GM23338 (cell line): Measurements from ENCODE around the gene PNKP. TPM values are rescaled to one million over a fixed set of nuclear protein-coding genes. Genes with fewer than 3 reads are reported as not detected.

Experiments used
- ATAC-seq: fragments of 200-7000 bp; cut with Tn5 transposase; 3 replicates; pipeline ENCODE4 v1.9.1; 2020
- DNase-seq: peaks from one replicate; pipeline ENCODE4 v3.0.0-alpha.2; 2015; ENCODE audit warnings: low spot score
- H2AFZ ChIP-seq: fragments of 200-600 bp; sonication (generic); 2 replicates; pipeline ENCODE4 v1.8.0; 2016; ENCODE audit warnings: antibody characterized with exemption, mild to moderate bottlenecking, moderate library complexity
- H3F3A ChIP-seq: fragments of 200-600 bp; sonication (generic); replicated peaks from 2 replicates; pipeline ENCODE4 v1.8.0; 2017; ENCODE audit warnings: antibody characterized with exemption, mixed run types, low read depth
- H3K27ac ChIP-seq: fragments of 200-600 bp; sonication (generic); 2 replicates; pipeline ENCODE4 v1.6.1; 2016; ENCODE audit warnings: low read depth
- H3K27me3 ChIP-seq: fragments of 200-600 bp; sonication (generic); 2 replicates; pipeline ENCODE4 v1.8.0; 2016; ENCODE audit warnings: mild to moderate bottlenecking, mixed run types, moderate library complexity; ENCODE audit not compliant: insufficient read depth
- H3K36me3 ChIP-seq: fragments of 200-600 bp; sonication (generic); 2 replicates; pipeline ENCODE4 v1.8.0; 2016; ENCODE audit warnings: mild to moderate bottlenecking; ENCODE audit not compliant: insufficient read depth
- H3K4me1 ChIP-seq: fragments of 200-600 bp; sonication (generic); 2 replicates; pipeline ENCODE4 v1.8.0; 2016; ENCODE audit warnings: mild to moderate bottlenecking, moderate library complexity; ENCODE audit not compliant: insufficient read depth
- H3K4me2 ChIP-seq: fragments of 200-600 bp; sonication (generic); 2 replicates; pipeline ENCODE4 v1.7.1; 2017; ENCODE audit warnings: mixed run types
- H3K4me3 ChIP-seq: fragments of 200-600 bp; sonication (generic); 2 replicates; pipeline ENCODE4 v1.6.1; 2016; ENCODE audit warnings: mixed run types
- H3K79me2 ChIP-seq: fragments of 200-600 bp; sonication (generic); replicated peaks from 2 replicates; pipeline ENCODE4 v1.8.0; 2017; ENCODE audit warnings: mild to moderate bottlenecking; ENCODE audit not compliant: insufficient read depth
- H3K9me2 ChIP-seq: fragments of 200-600 bp; sonication (generic); 2 replicates; pipeline ENCODE4 v1.8.0; 2017; ENCODE audit not compliant: insufficient read depth
- H4K20me1 ChIP-seq: fragments of 200-600 bp; sonication (generic); replicated peaks from 2 replicates; pipeline ENCODE4 v1.8.0; 2017; ENCODE audit warnings: mild to moderate bottlenecking; ENCODE audit not compliant: insufficient read depth
- H3K27ac Mint-ChIP-seq: 2 replicates; pipeline ENCODE4 v1.8.0; 2020; ENCODE audit warnings: inconsistent platforms, mild to moderate bottlenecking, moderate library complexity, mixed read lengths
- H3K27me3 Mint-ChIP-seq: 3 replicates; pipeline ENCODE4 v1.8.0; 2022; ENCODE audit warnings: low read depth, mild to moderate bottlenecking, moderate library complexity, mixed read lengths, inconsistent platforms; ENCODE audit not compliant: insufficient read depth, poor library complexity
- H3K36me3 Mint-ChIP-seq: 3 replicates; pipeline ENCODE4 v1.8.0; 2021; ENCODE audit warnings: low read depth, mild to moderate bottlenecking, inconsistent platforms, moderate library complexity, mixed read lengths
- H3K4me1 Mint-ChIP-seq: 3 replicates; pipeline ENCODE4 v1.8.0; 2020; ENCODE audit warnings: mild to moderate bottlenecking, inconsistent platforms, mixed read lengths
- H3K4me3 Mint-ChIP-seq: 3 replicates; pipeline ENCODE4 v1.8.0; 2021; ENCODE audit warnings: moderate library complexity, mild to moderate bottlenecking, inconsistent platforms, mixed read lengths
- H3K9me3 Mint-ChIP-seq: 3 replicates; pipeline ENCODE4 v1.8.0; 2020; ENCODE audit warnings: moderate library complexity, mild to moderate bottlenecking, inconsistent platforms, mixed read lengths
- CREB1 ChIP-seq: fragments of 250-450 bp; sonication (Bioruptor Pico); IDR thresholded peaks from 2 replicates; pipeline ENCODE4 v1.5.0; 2020; ENCODE audit warnings: low read depth, mild to moderate bottlenecking, moderate library complexity
- EZH2 ChIP-seq: fragments of 200-600 bp; sonication (generic); IDR thresholded peaks from one replicate; pipeline ENCODE4 v1.8.0; 2017; ENCODE audit warnings: antibody characterized with exemption, mild to moderate bottlenecking, low read depth; ENCODE audit not compliant: unreplicated experiment
- EZH2phosphoT487 ChIP-seq: fragments of 200-600 bp; sonication (generic); IDR thresholded peaks from one replicate; pipeline ENCODE4 v1.8.1; 2018; ENCODE audit warnings: antibody characterized with exemption; ENCODE audit not compliant: unreplicated experiment
- JUNB ChIP-seq: IDR thresholded peaks from one replicate; pipeline ENCODE4 v1.6.1; 2016; ENCODE audit warnings: antibody characterized with exemption; ENCODE audit not compliant: unreplicated experiment
- NANOG ChIP-seq: IDR thresholded peaks from 2 replicates; pipeline ENCODE4 v1.6.1; 2016; ENCODE audit warnings: antibody characterized with exemption, borderline replicate concordance
- POLR2AphosphoS5 ChIP-seq: IDR thresholded peaks from 2 replicates; pipeline ENCODE4 v1.6.1; 2016; ENCODE audit warnings: antibody characterized with exemption, low read depth
- STAT1 ChIP-seq: IDR thresholded peaks from one replicate; pipeline ENCODE4 v1.6.1; 2016; ENCODE audit warnings: antibody characterized with exemption; ENCODE audit not compliant: unreplicated experiment
- ZNF114 ChIP-seq: fragments of 250-450 bp; sonication (Bioruptor Pico); IDR thresholded peaks from 2 replicates; pipeline ENCODE4 v1.5.0; 2020; ENCODE audit warnings: mild to moderate bottlenecking, moderate library complexity
- ZNF331 ChIP-seq: fragments of 250-450 bp; sonication (Bioruptor Pico); IDR thresholded peaks from 2 replicates; pipeline ENCODE4 v1.5.0; 2020; ENCODE audit warnings: low read depth, mild to moderate bottlenecking, moderate library complexity
- polyA plus RNA-seq: library from polyadenylated mRNA; unstranded; fragments of >200 nt; fragmentation: Nextera tagmentation; extraction: Ambion mirVana; gene quantifications from 2 replicates; pipeline ENCODE4 v1.2.1, GENCODE V29; 2016
- total RNA-seq: library from RNA; depleted of rRNA; stranded (reverse); fragments of >200 nt; shearing (Covaris generic); gene quantifications from 2 replicates; pipeline ENCODE4 v1.2.3, GENCODE V29; 2014
- TF ChIP-seq, protein P1 (sequence below), 2 experiments: fragments of 200-600 bp in 1 of 2; sonication (generic) in 1 of 2; conservative IDR thresholded peaks; 2 replicates each; pipeline versions ENCODE4 v1.5.1 to v1.6.1; 2016 to 2017; ENCODE audit warnings: antibody characterized with exemption in 2 of 2, low read depth in 2 of 2, mild to moderate bottlenecking in 2 of 2, moderate library complexity in 1 of 2
- TF ChIP-seq, protein P2 (sequence below): fragments of 250-450 bp; sonication (Bioruptor Pico); IDR thresholded peaks from 2 replicates; pipeline ENCODE4 v1.5.0; 2020; ENCODE audit warnings: mild to moderate bottlenecking, moderate library complexity
- TF ChIP-seq, protein P3 (sequence below): IDR thresholded peaks from 2 replicates; pipeline ENCODE4 v1.6.1; 2016; ENCODE audit warnings: antibody characterized with exemption
- TF ChIP-seq, protein P4 (sequence below): IDR thresholded peaks from one replicate; pipeline ENCODE4 v1.6.1; 2018; ENCODE audit warnings: antibody characterized with exemption; ENCODE audit not compliant: unreplicated experiment

PNKP gene
- total and polyA plus RNA-seq, 2 experiments from 2014 or later: 99.6 to 109 TPM

DNA sequence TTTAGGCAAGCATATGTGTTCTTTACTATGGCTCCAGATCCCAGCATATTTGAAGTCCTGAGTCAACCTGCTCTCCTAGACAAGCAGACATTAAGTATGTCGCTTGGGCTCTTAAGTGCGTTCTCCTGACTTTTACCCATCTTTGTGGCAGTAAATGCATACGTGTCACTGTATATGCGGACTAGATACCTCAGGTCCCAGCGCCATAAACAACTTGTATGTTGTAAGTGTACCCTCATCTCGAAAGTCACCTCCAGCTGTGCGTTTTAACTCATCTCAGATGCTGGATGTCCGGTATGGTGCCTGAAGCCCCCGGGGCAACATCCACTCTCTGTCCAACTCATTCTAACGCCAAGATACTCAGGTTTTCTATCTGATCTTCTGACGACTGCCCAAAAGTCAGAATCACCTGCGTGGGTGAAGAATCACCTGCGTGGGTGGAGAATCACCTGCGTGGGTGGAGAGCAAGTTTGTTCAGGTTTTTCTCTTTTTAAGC is 14.7 kb downstream of the PNKP start:
- Mint-ChIP-seq H3K27me3 (peaks cover 41% of the 10 kb centered on the region), H3K4me1 (peaks cover 24% of the 10 kb centered on the region), H3K9me3 (peaks cover 10% of the 10 kb centered on the region; the same call in 1 of the 3 replicates), H3K4me3 (peak overlapping the region; percentile 85), H3K36me3 (peaks cover 59% of the 10 kb centered on the region), H3K27ac (0 out of 2 replicates have a peak overlapping the region, but pooled peaks have one; percentile 3)
- H3K27me3 ChIP-seq: no peaks in the 10 kb centered on the region
- peak overlapping the region; percentile 95 for H3K4me2 ChIP-seq
- DNase-seq: no peak
- H3K36me3 ChIP-seq: no peaks in the 10 kb centered on the region; the same call in 1 of the 2 replicates
- peaks cover 31% of the 10 kb centered on the region for H4K20me1 ChIP-seq
- TF ChIP-seq CREB1 (CRISPR knock-in tag) (no peak), EZH2 (no peak), ZNF331 (CRISPR knock-in tag) (no peak), STAT1 (no peak), NANOG (no peak), POLR2AphosphoS5 (no peak), ZNF114 (CRISPR knock-in tag) (no peak), EZH2phosphoT487 (no peak), JUNB (no peak)
- TF ChIP-seq, protein P1, sequence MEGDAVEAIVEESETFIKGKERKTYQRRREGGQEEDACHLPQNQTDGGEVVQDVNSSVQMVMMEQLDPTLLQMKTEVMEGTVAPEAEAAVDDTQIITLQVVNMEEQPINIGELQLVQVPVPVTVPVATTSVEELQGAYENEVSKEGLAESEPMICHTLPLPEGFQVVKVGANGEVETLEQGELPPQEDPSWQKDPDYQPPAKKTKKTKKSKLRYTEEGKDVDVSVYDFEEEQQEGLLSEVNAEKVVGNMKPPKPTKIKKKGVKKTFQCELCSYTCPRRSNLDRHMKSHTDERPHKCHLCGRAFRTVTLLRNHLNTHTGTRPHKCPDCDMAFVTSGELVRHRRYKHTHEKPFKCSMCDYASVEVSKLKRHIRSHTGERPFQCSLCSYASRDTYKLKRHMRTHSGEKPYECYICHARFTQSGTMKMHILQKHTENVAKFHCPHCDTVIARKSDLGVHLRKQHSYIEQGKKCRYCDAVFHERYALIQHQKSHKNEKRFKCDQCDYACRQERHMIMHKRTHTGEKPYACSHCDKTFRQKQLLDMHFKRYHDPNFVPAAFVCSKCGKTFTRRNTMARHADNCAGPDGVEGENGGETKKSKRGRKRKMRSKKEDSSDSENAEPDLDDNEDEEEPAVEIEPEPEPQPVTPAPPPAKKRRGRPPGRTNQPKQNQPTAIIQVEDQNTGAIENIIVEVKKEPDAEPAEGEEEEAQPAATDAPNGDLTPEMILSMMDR (conservative IDR thresholded peaks at IDR 0.05; ENCODE audit: low read depth in 2 of 2): no peak
- TF ChIP-seq, protein P2, sequence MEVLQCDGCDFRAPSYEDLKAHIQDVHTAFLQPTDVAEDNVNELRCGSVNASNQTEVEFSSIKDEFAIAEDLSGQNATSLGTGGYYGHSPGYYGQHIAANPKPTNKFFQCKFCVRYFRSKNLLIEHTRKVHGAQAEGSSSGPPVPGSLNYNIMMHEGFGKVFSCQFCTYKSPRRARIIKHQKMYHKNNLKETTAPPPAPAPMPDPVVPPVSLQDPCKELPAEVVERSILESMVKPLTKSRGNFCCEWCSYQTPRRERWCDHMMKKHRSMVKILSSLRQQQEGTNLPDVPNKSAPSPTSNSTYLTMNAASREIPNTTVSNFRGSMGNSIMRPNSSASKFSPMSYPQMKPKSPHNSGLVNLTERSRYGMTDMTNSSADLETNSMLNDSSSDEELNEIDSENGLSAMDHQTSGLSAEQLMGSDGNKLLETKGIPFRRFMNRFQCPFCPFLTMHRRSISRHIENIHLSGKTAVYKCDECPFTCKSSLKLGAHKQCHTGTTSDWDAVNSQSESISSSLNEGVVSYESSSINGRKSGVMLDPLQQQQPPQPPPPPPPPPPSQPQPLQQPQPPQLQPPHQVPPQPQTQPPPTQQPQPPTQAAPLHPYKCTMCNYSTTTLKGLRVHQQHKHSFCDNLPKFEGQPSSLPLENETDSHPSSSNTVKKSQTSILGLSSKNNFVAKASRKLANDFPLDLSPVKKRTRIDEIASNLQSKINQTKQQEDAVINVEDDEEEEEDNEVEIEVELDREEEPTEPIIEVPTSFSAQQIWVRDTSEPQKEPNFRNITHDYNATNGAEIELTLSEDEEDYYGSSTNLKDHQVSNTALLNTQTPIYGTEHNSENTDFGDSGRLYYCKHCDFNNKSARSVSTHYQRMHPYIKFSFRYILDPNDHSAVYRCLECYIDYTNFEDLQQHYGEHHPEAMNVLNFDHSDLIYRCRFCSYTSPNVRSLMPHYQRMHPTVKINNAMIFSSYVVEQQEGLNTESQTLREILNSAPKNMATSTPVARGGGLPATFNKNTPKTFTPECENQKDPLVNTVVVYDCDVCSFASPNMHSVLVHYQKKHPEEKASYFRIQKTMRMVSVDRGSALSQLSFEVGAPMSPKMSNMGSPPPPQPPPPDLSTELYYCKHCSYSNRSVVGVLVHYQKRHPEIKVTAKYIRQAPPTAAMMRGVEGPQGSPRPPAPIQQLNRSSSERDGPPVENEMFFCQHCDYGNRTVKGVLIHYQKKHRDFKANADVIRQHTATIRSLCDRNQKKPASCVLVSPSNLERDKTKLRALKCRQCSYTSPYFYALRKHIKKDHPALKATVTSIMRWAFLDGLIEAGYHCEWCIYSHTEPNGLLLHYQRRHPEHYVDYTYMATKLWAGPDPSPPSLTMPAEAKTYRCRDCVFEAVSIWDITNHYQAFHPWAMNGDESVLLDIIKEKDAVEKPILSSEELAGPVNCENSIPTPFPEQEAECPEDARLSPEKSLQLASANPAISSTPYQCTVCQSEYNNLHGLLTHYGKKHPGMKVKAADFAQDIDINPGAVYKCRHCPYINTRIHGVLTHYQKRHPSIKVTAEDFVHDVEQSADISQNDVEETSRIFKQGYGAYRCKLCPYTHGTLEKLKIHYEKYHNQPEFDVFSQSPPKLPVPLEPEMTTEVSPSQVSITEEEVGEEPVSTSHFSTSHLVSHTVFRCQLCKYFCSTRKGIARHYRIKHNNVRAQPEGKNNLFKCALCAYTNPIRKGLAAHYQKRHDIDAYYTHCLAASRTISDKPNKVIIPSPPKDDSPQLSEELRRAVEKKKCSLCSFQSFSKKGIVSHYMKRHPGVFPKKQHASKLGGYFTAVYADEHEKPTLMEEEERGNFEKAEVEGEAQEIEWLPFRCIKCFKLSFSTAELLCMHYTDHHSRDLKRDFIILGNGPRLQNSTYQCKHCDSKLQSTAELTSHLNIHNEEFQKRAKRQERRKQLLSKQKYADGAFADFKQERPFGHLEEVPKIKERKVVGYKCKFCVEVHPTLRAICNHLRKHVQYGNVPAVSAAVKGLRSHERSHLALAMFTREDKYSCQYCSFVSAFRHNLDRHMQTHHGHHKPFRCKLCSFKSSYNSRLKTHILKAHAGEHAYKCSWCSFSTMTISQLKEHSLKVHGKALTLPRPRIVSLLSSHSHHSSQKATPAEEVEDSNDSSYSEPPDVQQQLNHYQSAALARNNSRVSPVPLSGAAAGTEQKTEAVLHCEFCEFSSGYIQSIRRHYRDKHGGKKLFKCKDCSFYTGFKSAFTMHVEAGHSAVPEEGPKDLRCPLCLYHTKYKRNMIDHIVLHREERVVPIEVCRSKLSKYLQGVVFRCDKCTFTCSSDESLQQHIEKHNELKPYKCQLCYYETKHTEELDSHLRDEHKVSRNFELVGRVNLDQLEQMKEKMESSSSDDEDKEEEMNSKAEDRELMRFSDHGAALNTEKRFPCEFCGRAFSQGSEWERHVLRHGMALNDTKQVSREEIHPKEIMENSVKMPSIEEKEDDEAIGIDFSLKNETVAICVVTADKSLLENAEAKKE (CRISPR knock-in tag): no peak
- TF ChIP-seq, protein P3, sequence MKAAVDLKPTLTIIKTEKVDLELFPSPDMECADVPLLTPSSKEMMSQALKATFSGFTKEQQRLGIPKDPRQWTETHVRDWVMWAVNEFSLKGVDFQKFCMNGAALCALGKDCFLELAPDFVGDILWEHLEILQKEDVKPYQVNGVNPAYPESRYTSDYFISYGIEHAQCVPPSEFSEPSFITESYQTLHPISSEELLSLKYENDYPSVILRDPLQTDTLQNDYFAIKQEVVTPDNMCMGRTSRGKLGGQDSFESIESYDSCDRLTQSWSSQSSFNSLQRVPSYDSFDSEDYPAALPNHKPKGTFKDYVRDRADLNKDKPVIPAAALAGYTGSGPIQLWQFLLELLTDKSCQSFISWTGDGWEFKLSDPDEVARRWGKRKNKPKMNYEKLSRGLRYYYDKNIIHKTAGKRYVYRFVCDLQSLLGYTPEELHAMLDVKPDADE: no peak
- TF ChIP-seq, protein P4, sequence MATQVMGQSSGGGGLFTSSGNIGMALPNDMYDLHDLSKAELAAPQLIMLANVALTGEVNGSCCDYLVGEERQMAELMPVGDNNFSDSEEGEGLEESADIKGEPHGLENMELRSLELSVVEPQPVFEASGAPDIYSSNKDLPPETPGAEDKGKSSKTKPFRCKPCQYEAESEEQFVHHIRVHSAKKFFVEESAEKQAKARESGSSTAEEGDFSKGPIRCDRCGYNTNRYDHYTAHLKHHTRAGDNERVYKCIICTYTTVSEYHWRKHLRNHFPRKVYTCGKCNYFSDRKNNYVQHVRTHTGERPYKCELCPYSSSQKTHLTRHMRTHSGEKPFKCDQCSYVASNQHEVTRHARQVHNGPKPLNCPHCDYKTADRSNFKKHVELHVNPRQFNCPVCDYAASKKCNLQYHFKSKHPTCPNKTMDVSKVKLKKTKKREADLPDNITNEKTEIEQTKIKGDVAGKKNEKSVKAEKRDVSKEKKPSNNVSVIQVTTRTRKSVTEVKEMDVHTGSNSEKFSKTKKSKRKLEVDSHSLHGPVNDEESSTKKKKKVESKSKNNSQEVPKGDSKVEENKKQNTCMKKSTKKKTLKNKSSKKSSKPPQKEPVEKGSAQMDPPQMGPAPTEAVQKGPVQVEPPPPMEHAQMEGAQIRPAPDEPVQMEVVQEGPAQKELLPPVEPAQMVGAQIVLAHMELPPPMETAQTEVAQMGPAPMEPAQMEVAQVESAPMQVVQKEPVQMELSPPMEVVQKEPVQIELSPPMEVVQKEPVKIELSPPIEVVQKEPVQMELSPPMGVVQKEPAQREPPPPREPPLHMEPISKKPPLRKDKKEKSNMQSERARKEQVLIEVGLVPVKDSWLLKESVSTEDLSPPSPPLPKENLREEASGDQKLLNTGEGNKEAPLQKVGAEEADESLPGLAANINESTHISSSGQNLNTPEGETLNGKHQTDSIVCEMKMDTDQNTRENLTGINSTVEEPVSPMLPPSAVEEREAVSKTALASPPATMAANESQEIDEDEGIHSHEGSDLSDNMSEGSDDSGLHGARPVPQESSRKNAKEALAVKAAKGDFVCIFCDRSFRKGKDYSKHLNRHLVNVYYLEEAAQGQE: no peak
- H3K27ac ChIP-seq: no peak overlapping the region
- H3K4me1 ChIP-seq: peaks cover 21% of the 10 kb centered on the region
- peaks cover 37% of the 10 kb centered on the region for H3K79me2 ChIP-seq
- H3K9me2 ChIP-seq: 0 out of 2 replicates have a peak, but pooled peaks cover 3% of the 10 kb centered on the region
- H2AFZ ChIP-seq: no peak overlapping the region
- peak overlapping the region; percentile 88 for H3K4me3 ChIP-seq
- H3F3A ChIP-seq: peaks cover 38% of the 10 kb centered on the region
- no peak for ATAC-seq
